ENCODE data around the gene UQCRH.

- TF ChIP-seq ZBTB7A (tag by site-specific recombination; IDR thresholded peaks at IDR 0.05; ENCODE audit: low read depth), result no peak
- no peak for TF ChIP-seq CTCF (tag by site-specific recombination; IDR thresholded peaks at IDR 0.05)
- no peak for TF ChIP-seq MYNN (tag by site-specific recombination; IDR thresholded peaks at IDR 0.05; ENCODE audit: borderline replicate concordance)
- no peak for TF ChIP-seq ZNF580 (tag by site-specific recombination; IDR thresholded peaks at IDR 0.05)
- TF ChIP-seq ZNF174 (tag by site-specific recombination; IDR thresholded peaks at IDR 0.05), result no peak
- no peak for TF ChIP-seq ZNF785 (tag by site-specific recombination; IDR thresholded peaks at IDR 0.05)
- no peak for TF ChIP-seq ATF2 (tag by site-specific recombination; IDR thresholded peaks at IDR 0.05; ENCODE audit: low read depth)
- TF ChIP-seq KLF10 (tag by site-specific recombination; IDR thresholded peaks at IDR 0.05), result no peak
- no peak for TF ChIP-seq PRDM10 (tag by site-specific recombination; IDR thresholded peaks at IDR 0.05)
Observed at GRCh38 chr1:46298387-46298786, 5.1 kb upstream of the UQCRH start.
